GM04503 (cell line): ENCODE measurements around the gene TOLLIP.
"Not testable (repeated sequence)": the region's sequence is repeated elsewhere in the genome, so short reads cannot be mapped to it uniquely, and the experiment has no call there.

Source experiments
- DNase-seq: peaks from one replicate; pipeline ENCODE4 v3.0.0-alpha.2; 2012; ENCODE audit warnings: low read depth

The TOLLIP gene

GRCh38 chr11:1245717-1246116 is 63.7 kb downstream of the TOLLIP start:
- not testable (repeated sequence) for DNase-seq

- DNase-seq = not testable (repeated sequence)
These were observed 64.9 kb downstream of the TOLLIP start for GRCh38 chr11:1244557-1244956.

GRCh38 chr11:1243521-1243920 is 65.9 kb downstream of the TOLLIP start:
- DNase-seq = not testable (repeated sequence)

GRCh38 chr11:1242751-1243150 is 66.7 kb downstream of the TOLLIP start:
- not testable (repeated sequence) for DNase-seq

GRCh38 chr11:1242289-1242688 is 67.1 kb downstream of the TOLLIP start:
- DNase-seq = no peak

- DNase-seq = no peak
These were observed 67.7 kb downstream of the TOLLIP start for GRCh38 chr11:1241706-1242105.

- no peak for DNase-seq
These were observed 68.7 kb downstream of the TOLLIP start for GRCh38 chr11:1240771-1241170.

GRCh38 chr11:1239596-1240205 is 69.7 kb downstream of the TOLLIP start:
- DNase-seq = no peak

- DNase-seq = no peak
These were observed 70.5 kb downstream of the TOLLIP start for GRCh38 chr11:1238767-1239595.

- DNase-seq = no peak
These were observed 71.6 kb downstream of the TOLLIP start for GRCh38 chr11:1237851-1238250.

GRCh38 chr11:1237128-1237580 is 72.3 kb downstream of the TOLLIP start:
- DNase-seq = no peak

GRCh38 chr11:1236316-1237127 is 72.9 kb downstream of the TOLLIP start:
- DNase-seq = no peak

GRCh38 chr11:1235901-1236315 is 73.5 kb downstream of the TOLLIP start:
- no peak for DNase-seq

GRCh38 chr11:1235306-1235900 is 74.0 kb downstream of the TOLLIP start:
- no peak for DNase-seq

GRCh38 chr11:1234771-1235305 is 74.6 kb downstream of the TOLLIP start:
- no peak for DNase-seq

GRCh38 chr11:1234054-1234720 is 75.2 kb downstream of the TOLLIP start:
- no peak for DNase-seq

GRCh38 chr11:1233351-1234053 is 75.9 kb downstream of the TOLLIP start:
- no peak for DNase-seq

- DNase-seq = no peak
These were observed 76.5 kb downstream of the TOLLIP start for GRCh38 chr11:1232883-1233321.

GRCh38 chr11:1232021-1232882 is 77.2 kb downstream of the TOLLIP start:
- DNase-seq = no peak
